Measurements from ENCODE around the gene SP140L.

GRCh38 chr2:230425377-230425776 lies 98.4 kb downstream of the SP140L start:
- TF ChIP-seq TAF1 (IDR thresholded peaks at IDR 0.05; ENCODE audit: low read depth, low read length), result no peak
- no peak for TF ChIP-seq POLR2AphosphoS5 (IDR thresholded peaks at IDR 0.05; ENCODE audit: low read depth, low read length)
- no peak for TF ChIP-seq POLR2A (IDR thresholded peaks at IDR 0.05; ENCODE audit: low read depth, low read length)
